Renal cortical epithelial cell (primary cell): ENCODE results near the gene PLSCR3. TPM values are rescaled to one million over a fixed set of nuclear protein-coding genes. Genes with fewer than 3 reads are reported as not detected.

Experiments used
- DNase-seq: peaks from one replicate; pipeline ENCODE4 v3.0.0-alpha.2; 2011; ENCODE audit warnings: low read depth
- total RNA-seq: library from RNA; depleted of rRNA; stranded (reverse); fragments of >200 nt; gene quantifications from 2 replicates; pipeline ENCODE4 v1.2.3, GENCODE V29; 2014

PLSCR3 gene
- total RNA-seq, 1 donor from 2014 or later: 71.0 TPM

GRCh38 chr17:7426896-7427489 lies 32.7 kb upstream of the PLSCR3 start:
- DNase-seq: no peak

GRCh38 chr17:7426203-7426863 lies 32.0 kb upstream of the PLSCR3 start:
- DNase-seq: no peak

- DNase-seq: no peak
Measured at GRCh38 chr17:7425756-7426155, 31.4 kb upstream of the PLSCR3 start.

- no peak for DNase-seq
Measured at GRCh38 chr17:7425316-7425715, 31.0 kb upstream of the PLSCR3 start, which contains the start of gene SPEM2. Gene SPEM2 (plus strand): TSS chr17:7425616. CDS start chr17:7425689, 73 bp downstream.

- DNase-seq: no peak
Measured at GRCh38 chr17:7423679-7424078, 29.4 kb upstream of the PLSCR3 start.

- DNase-seq: no peak
Measured at GRCh38 chr17:7421186-7421585, 26.9 kb upstream of the PLSCR3 start.

- no peak for DNase-seq
Measured at GRCh38 chr17:7419819-7420610, 25.7 kb upstream of the PLSCR3 start, which contains the start of gene SPEM1. Gene SPEM1 (plus strand): TSS chr17:7420324. CDS start chr17:7420385, 61 bp downstream.

GRCh38 chr17:7418472-7419152 lies 24.3 kb upstream of the PLSCR3 start:
- no peak for DNase-seq

- no peak for DNase-seq
Measured at GRCh38 chr17:7417056-7417655, 22.8 kb upstream of the PLSCR3 start.

- DNase-seq: no peak
Measured at GRCh38 chr17:7416323-7416722, 22.0 kb upstream of the PLSCR3 start.

- no peak for DNase-seq
Measured at GRCh38 chr17:7415784-7416183, 21.5 kb upstream of the PLSCR3 start.

- DNase-seq: no peak
Measured at GRCh38 chr17:7414837-7415236, 20.5 kb upstream of the PLSCR3 start.

GRCh38 chr17:7413346-7413985 lies 19.1 kb upstream of the PLSCR3 start:
- no peak for DNase-seq

GRCh38 chr17:7411427-7411750 lies 17.1 kb upstream of the PLSCR3 start:
- DNase-seq: no peak

GRCh38 chr17:7410634-7411426 lies 16.5 kb upstream of the PLSCR3 start:
- no peak for DNase-seq

- no peak for DNase-seq
Measured at GRCh38 chr17:7409716-7410115, 15.4 kb upstream of the PLSCR3 start.

- no peak for DNase-seq
Measured at GRCh38 chr17:7408863-7409262, 14.5 kb upstream of the PLSCR3 start.

- DNase-seq: no peak
Measured at GRCh38 chr17:7408252-7408727, 14.0 kb upstream of the PLSCR3 start.

GRCh38 chr17:7407485-7408251 lies 13.3 kb upstream of the PLSCR3 start, which contains the start of gene NLGN2:
Gene NLGN2 (plus strand): TSS chr17:7407845. CDS start chr17:7408256, 411 bp downstream.
- DNase-seq: no peak

- no peak for DNase-seq
Measured at GRCh38 chr17:7407082-7407481, 12.8 kb upstream of the PLSCR3 start.
